SK-N-SH (cell line): ENCODE measurements around the gene HIF1AN.

Experiments
- TAF1 ChIP-seq: IDR thresholded peaks from 2 replicates; pipeline ENCODE4 v1.6.1; 2012; ENCODE audit warnings: low read depth, mild to moderate bottlenecking, low read length, moderate library complexity, borderline replicate concordance
- YY1 ChIP-seq: IDR thresholded peaks from 2 replicates; pipeline ENCODE4 v1.4.0; 2012; ENCODE audit warnings: low read depth, mild to moderate bottlenecking
- TF ChIP-seq, protein P1 (sequence below): fragments of 200-600 bp; sonication (generic); IDR thresholded peaks from 2 replicates; pipeline ENCODE4 v1.6.1; 2017; ENCODE audit warnings: antibody characterized with exemption, mild to moderate bottlenecking, moderate library complexity
- TF ChIP-seq, protein P2 (sequence below): IDR thresholded peaks from 2 replicates; pipeline ENCODE4; 2012
- TF ChIP-seq, protein P3 (sequence below): fragments of 150-350 bp; IDR thresholded peaks from 2 replicates; pipeline ENCODE4 v1.6.1; 2017; ENCODE audit warnings: antibody characterized with exemption, low read length, low read depth, borderline replicate concordance
- TF ChIP-seq, protein P4 (sequence below): IDR thresholded peaks from 2 replicates; pipeline ENCODE4 v1.4.0; 2012; ENCODE audit warnings: low read depth, borderline replicate concordance
- TF ChIP-seq, protein P5 (sequence below): IDR thresholded peaks from 2 replicates; pipeline ENCODE4 v1.4.0; 2012; ENCODE audit warnings: low read depth

DNA sequence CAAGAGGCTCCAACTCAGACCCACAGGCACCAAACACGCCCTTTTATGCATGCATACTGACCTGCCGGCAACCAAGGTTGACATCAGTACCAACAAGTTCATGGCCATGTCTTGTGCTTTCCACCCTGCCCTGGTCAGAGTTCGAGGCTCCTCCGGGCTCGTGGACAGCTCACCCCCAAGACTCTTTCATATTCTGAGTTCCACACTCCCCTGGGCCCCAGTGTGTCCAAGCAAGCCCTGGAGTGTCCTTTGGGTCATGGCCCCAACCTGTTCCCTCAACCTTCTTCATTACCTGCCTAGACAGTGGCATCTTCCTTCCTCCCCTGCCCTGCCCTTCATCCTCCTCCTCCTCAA lies 40.5 kb downstream of the HIF1AN start:
- TF ChIP-seq, protein P1, sequence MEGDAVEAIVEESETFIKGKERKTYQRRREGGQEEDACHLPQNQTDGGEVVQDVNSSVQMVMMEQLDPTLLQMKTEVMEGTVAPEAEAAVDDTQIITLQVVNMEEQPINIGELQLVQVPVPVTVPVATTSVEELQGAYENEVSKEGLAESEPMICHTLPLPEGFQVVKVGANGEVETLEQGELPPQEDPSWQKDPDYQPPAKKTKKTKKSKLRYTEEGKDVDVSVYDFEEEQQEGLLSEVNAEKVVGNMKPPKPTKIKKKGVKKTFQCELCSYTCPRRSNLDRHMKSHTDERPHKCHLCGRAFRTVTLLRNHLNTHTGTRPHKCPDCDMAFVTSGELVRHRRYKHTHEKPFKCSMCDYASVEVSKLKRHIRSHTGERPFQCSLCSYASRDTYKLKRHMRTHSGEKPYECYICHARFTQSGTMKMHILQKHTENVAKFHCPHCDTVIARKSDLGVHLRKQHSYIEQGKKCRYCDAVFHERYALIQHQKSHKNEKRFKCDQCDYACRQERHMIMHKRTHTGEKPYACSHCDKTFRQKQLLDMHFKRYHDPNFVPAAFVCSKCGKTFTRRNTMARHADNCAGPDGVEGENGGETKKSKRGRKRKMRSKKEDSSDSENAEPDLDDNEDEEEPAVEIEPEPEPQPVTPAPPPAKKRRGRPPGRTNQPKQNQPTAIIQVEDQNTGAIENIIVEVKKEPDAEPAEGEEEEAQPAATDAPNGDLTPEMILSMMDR, result no peak
- TF ChIP-seq, protein P2, sequence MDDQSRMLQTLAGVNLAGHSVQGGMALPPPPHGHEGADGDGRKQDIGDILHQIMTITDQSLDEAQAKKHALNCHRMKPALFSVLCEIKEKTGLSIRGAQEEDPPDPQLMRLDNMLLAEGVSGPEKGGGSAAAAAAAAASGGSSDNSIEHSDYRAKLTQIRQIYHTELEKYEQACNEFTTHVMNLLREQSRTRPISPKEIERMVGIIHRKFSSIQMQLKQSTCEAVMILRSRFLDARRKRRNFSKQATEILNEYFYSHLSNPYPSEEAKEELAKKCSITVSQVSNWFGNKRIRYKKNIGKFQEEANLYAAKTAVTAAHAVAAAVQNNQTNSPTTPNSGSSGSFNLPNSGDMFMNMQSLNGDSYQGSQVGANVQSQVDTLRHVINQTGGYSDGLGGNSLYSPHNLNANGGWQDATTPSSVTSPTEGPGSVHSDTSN, result no peak
- TF ChIP-seq, protein P3, sequence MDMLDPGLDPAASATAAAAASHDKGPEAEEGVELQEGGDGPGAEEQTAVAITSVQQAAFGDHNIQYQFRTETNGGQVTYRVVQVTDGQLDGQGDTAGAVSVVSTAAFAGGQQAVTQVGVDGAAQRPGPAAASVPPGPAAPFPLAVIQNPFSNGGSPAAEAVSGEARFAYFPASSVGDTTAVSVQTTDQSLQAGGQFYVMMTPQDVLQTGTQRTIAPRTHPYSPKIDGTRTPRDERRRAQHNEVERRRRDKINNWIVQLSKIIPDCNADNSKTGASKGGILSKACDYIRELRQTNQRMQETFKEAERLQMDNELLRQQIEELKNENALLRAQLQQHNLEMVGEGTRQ, result no peak
- TF ChIP-seq TAF1 (no peak), YY1 (no peak)
- TF ChIP-seq, protein P4, sequence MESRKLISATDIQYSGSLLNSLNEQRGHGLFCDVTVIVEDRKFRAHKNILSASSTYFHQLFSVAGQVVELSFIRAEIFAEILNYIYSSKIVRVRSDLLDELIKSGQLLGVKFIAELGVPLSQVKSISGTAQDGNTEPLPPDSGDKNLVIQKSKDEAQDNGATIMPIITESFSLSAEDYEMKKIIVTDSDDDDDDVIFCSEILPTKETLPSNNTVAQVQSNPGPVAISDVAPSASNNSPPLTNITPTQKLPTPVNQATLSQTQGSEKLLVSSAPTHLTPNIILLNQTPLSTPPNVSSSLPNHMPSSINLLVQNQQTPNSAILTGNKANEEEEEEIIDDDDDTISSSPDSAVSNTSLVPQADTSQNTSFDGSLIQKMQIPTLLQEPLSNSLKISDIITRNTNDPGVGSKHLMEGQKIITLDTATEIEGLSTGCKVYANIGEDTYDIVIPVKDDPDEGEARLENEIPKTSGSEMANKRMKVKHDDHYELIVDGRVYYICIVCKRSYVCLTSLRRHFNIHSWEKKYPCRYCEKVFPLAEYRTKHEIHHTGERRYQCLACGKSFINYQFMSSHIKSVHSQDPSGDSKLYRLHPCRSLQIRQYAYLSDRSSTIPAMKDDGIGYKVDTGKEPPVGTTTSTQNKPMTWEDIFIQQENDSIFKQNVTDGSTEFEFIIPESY, result no peak
- TF ChIP-seq, protein P5, sequence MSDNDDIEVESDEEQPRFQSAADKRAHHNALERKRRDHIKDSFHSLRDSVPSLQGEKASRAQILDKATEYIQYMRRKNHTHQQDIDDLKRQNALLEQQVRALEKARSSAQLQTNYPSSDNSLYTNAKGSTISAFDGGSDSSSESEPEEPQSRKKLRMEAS, result no peak
